Right lobe of liver (tissue), 6 donors: ENCODE measurements around the gene SMPD2. TPM values are rescaled to one million over a fixed set of nuclear protein-coding genes. Genes with fewer than 3 reads are reported as not detected.

Experiments used
- ATAC-seq, 4 donors: fragments of 200-7000 bp; cut with Tn5 transposase; one replicate each; pipeline ENCODE4 v1.9.1; 2020; ENCODE audit warnings: mild to moderate bottlenecking in 4 of 4, moderate library complexity in 4 of 4
- DNase-seq, 3 donors: peaks; one replicate each; pipeline ENCODE4 v3.0.0-alpha.2; 2020
- H3K27ac ChIP-seq, 3 donors: fragments of 200-600 bp; one replicate each; pipeline ENCODE4 v1.8.0; 2022
- H3K27me3 ChIP-seq, 2 donors: fragments of 200-600 bp; one replicate each; pipeline ENCODE4 v1.8.0; 2022
- H3K36me3 ChIP-seq, 4 donors: fragments of 200-600 bp; sonication (generic) in 1 of 4; one replicate each; pipeline versions ENCODE4 v1.5.1 to v1.8.0; 2017 to 2022; ENCODE audit warnings: control low read depth in 1 of 4
- H3K4me1 ChIP-seq, 4 donors: fragments of 200-600 bp; sonication (generic) in 1 of 4; one replicate each; pipeline versions ENCODE4 v1.5.1 to v1.8.0; 2017 to 2022; ENCODE audit warnings: control low read depth in 1 of 4
- H3K4me3 ChIP-seq, 3 donors: fragments of 200-600 bp; one replicate each; pipeline ENCODE4 v1.8.0; 2022
- H3K9me3 ChIP-seq, 4 donors: fragments of 200-600 bp; sonication (generic) in 1 of 4; one replicate each; pipeline versions ENCODE4 v1.5.1 to v1.8.0; 2017 to 2022; ENCODE audit warnings: control low read depth in 1 of 4
- POLR2A ChIP-seq: fragments of 450-650 bp; IDR thresholded peaks from one replicate; pipeline ENCODE4 v1.6.1; 2017; ENCODE audit warnings: antibody characterized with exemption, mild to moderate bottlenecking
- WGBS: methylation state at CpG from one replicate; pipeline ENCODE4 v1.1.6; 2018; ENCODE audit warnings: low coverage, low lambda C conversion rate; ENCODE audit not compliant: insufficient coverage; ENCODE audit errors: missing lambda C conversion rate; 5-methylcytosine and 5-hydroxymethylcytosine counted together
- intact Hi-C, 2 donors: fragments of 100-400 bp; cut with DNase I; formaldehyde crosslinking; loops; one replicate each; pipeline versions ENCODE4 v1.11.2 to v1.14.1; 2022
- total RNA-seq, 6 experiments: library from RNA; depleted of rRNA in 2 of 6; stranded (reverse); fragments of >200 nt in 2 of 6; fragmentation: NEBNext Ultra II Directional in 3 of 6; extraction: Animal tissue kit (Norgen Biotek cat#: 25700) in 3 of 6; gene quantifications; one replicate each; pipeline versions ENCODE4 v1.1.0 to v1.2.4, GENCODE V29; 2016 to 2023
- TF ChIP-seq, protein P1 (sequence below), 4 donors: fragments of 200-600 bp in 3 of 4; fragments of 450-650 bp in 1 of 4; IDR thresholded peaks; one replicate each; pipeline versions ENCODE4 v1.5.1 to v1.8.0; 2016 to 2022; ENCODE audit warnings: antibody characterized with exemption in 4 of 4, mild to moderate bottlenecking in 2 of 4
- donor health status: DM: no; HTN: yes; CAD: no.
- donor health status: DM: no; HTN: no; CAD: no.
- donor health status: DM: no; HTN: no; CAD: no.
- donor health status: DM: no; HTN: yes; CAD: no.
- donor health status: DM: no; HTN: yes; CAD: no.

The SMPD2 gene
- total RNA-seq, 6 experiments from 2014 or later: 3.2 to 7.7 (median 4.0) TPM

DNA sequence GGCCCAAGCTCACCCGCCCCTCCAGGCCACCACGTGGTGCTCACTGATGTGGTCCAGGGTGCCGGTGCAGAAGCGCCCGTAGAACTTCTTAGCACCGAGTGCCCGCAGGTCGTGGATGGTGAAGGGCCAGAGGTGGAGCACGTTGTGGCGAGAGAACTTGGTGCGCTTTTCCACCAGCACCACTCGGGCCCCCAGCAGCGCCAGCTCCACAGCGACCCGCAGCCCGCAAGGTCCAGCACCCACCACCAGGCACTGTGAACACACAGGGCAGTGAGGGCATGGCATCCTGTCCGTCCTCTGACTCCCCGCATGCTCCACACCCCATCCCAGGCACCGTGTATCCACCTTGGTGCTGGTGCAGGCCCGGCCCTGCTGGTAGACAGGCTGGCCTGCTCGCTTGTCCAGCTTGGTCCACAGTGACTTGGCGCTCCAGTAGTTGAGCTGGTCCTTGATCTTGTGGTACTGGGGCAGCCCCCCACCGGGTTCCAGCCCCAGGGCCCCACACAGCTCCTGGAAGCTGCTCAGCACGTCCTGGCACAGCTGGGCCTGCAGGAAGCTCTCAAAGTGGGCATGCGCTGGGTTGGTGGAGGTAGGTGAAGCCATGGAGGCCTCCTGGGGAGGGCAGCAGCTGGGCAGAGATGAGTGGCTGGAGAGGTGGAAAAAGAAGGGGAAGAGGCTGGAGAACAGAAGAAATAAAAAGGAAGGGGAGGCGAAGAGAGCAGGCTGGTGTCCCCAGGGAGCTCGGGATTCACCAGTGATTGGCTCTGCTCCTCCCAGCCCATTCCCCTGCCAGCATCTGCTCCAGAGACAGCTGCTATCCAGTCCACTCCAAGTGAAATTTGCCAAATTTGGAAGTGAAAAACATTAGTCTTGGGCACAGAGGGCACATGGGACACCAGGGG, 13.3 kb downstream of the SMPD2 start:
- TF ChIP-seq, protein P1, sequence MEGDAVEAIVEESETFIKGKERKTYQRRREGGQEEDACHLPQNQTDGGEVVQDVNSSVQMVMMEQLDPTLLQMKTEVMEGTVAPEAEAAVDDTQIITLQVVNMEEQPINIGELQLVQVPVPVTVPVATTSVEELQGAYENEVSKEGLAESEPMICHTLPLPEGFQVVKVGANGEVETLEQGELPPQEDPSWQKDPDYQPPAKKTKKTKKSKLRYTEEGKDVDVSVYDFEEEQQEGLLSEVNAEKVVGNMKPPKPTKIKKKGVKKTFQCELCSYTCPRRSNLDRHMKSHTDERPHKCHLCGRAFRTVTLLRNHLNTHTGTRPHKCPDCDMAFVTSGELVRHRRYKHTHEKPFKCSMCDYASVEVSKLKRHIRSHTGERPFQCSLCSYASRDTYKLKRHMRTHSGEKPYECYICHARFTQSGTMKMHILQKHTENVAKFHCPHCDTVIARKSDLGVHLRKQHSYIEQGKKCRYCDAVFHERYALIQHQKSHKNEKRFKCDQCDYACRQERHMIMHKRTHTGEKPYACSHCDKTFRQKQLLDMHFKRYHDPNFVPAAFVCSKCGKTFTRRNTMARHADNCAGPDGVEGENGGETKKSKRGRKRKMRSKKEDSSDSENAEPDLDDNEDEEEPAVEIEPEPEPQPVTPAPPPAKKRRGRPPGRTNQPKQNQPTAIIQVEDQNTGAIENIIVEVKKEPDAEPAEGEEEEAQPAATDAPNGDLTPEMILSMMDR (IDR thresholded peaks at IDR 0.05): no peak
- TF ChIP-seq POLR2A: no peak
- no peak for DNase-seq
- peaks cover 0 to 12% (median 3%) of the 10 kb centered on the region in 4 donors for H3K4me1 ChIP-seq
- no peak for ATAC-seq
- H3K9me3 ChIP-seq: no peaks in the 10 kb centered on the region
- intact Hi-C loops: no loop called here
- H3K36me3 ChIP-seq: no peaks in the 10 kb centered on the region
- H3K27me3 ChIP-seq: peaks cover 0 to 4% of the 10 kb centered on the region in 2 donors
- 75% methylated on average over 10 of the region's 27 CpGs for whole genome bisulfite sequencing
- H3K4me3 ChIP-seq: peak overlapping the region in 1 of 3 donors; percentile 59
- peak overlapping the region in 1 of 3 donors; percentile 63 for H3K27ac ChIP-seq

DNA sequence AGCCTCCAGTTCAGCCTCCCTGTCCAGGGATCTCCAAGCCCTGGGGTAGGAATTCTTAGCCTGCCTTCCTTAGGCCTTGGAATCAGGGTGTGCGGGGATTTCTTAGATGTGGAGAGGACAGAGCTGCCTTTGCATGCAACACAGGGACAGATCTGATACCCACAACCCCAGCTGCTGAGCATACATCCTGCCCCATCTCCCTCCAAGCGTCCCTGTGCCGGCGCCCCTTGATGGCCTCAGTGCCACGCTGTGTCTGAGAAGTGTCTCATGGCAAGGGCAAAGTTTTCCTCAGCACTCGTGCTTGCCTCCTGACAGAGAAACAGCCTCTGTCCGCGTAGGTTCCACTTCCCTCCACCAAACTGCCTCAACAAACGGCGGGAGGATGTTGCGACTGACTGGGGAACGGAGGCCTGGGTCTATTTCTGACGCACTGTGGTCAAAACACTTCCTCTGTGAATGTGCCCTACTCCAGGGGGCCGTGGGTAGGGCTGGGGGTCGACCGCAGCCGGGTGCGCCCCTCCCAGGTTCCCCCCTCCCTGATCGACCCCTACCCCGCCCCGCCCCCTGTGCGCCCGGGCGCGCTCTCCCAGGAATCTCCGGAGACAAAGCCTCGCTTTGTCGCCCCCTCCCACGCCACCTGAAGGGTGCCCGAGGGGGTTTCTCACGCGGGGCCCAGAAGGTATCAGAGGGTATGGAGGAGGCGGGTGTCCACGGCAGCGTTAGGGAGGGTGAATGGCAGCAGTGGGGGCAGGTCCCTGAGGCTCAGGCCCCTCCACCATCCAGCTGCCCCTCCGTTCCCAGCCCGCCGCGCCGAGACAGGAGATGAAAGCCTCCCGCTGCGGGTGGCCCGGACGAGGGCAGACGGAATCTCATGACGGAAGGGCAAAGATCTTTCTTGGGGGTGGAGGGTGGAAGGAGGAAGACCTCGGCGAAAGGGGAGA, 14.2 kb downstream of the SMPD2 start:
- peak overlapping the region; percentile 47 to 83 (median 63) for H3K27ac ChIP-seq
- WGBS: 13% methylated on average over 14 of the region's 48 CpGs
- TF ChIP-seq, protein P1 (IDR thresholded peaks at IDR 0.05): no peak
- TF ChIP-seq POLR2A: peak; percentile 23
- peaks cover 0 to 4% of the 10 kb centered on the region in 2 donors for H3K27me3 ChIP-seq
- H3K4me3 ChIP-seq: peak overlapping the region; percentile 51 to 70 (median 59)
- DNase-seq: peak in 2 of 3 donors; percentile 52 to 65
- H3K4me1 ChIP-seq: peaks cover 0 to 12% (median 3%) of the 10 kb centered on the region in 4 donors
- peak; percentile 28 to 49 (median 38) for ATAC-seq
- no peaks in the 10 kb centered on the region for H3K36me3 ChIP-seq
- intact Hi-C loops: no loop called here
- H3K9me3 ChIP-seq: no peaks in the 10 kb centered on the region

DNA sequence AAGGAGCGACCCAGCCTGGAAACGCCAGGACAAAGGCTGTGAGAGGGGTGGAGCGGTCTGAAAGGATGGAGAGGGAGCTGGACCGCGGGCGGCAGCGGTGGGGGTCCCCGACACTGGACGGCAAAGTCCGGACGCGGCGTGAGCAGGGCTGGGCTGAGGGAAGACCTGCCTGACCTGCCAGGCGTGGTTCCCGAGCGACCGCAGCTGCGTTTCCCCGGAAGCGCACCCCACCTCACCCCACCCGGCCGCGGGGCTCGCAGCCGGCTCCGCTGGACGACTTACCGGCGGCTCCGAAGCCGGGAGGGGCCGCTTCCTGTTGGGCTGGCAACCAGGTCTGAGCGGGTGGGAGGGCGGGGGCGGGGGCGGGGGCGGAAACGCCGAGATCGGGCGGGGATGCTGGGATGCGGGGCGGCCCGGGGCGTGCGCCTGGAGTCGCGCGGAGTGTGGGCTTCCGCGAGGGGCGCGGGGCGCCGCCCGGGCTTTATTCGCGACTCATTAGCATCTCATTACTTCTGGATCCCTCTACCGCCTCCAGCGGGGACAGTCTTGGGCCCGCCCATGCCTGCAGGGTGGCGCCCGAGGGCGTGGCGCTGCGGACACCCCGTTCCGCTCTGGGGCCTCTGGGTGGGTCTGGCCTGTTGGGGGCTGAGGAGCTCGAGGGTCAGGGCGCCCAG, 15.1 kb downstream of the SMPD2 start, which contains the start of gene MICAL1:
MICAL1 (minus strand) TSS at position 336 of the 674 bp plus-strand sequence. CDS start 1,576 bp downstream, outside the sequence.
- ATAC-seq (peak; percentile 64 to 72 (median 66)), DNase-seq (peak in 2 of 3 donors; percentile 72 to 76)
- Histone ChIP-seq H3K27ac (peak within 1 kb of the TSS; percentile 47 to 83 (median 63)), H3K4me1 (peaks cover 0 to 12% (median 3%) of the 10 kb centered on the region in 4 donors), H3K9me3 (no peaks in the 10 kb centered on the region), H3K36me3 (no peaks in the 10 kb centered on the region), H3K4me3 (peak within 1 kb of the TSS; percentile 51 to 70 (median 59)), H3K27me3 (peaks cover 0 to 4% of the 10 kb centered on the region in 2 donors)
- intact Hi-C loops: no loop called here
- 11% methylated on average over 3 of the region's 70 CpGs for WGBS
- TF ChIP-seq, protein P1 (IDR thresholded peaks at IDR 0.05): peak in 3 of 4 donors; percentile 14 to 20 (median 18)
- TF ChIP-seq POLR2A: no peak
